HepG2 (cell line): Measurements from ENCODE around the gene GRK5.

ENCODE experiments used
- CEBPB ChIP-seq: IDR thresholded peaks from 2 replicates; pipeline ENCODE4 v1.6.1; 2011; ENCODE audit warnings: low read depth, low read length, improper control_type of control experiment, borderline replicate concordance
- SPEN ChIP-seq: sonication (generic); formaldehyde crosslinking; IDR thresholded peaks from 2 replicates; pipeline ENCODE4 v1.5.1; 2020; ENCODE audit warnings: low read depth, mild to moderate bottlenecking, missing genetic modification reagents
- TFDP1 ChIP-seq: IDR thresholded peaks from 2 replicates; pipeline ENCODE4 v1.6.1; 2016; ENCODE audit warnings: missing compliant biosample characterization, missing genetic modification reagents, borderline replicate concordance
- ZNF615 ChIP-seq: sonication (generic); formaldehyde crosslinking; IDR thresholded peaks from 2 replicates; pipeline ENCODE4 v1.5.0; 2020; ENCODE audit warnings: mild to moderate bottlenecking, missing genetic modification reagents, borderline replicate concordance
- TF ChIP-seq, protein P1 (sequence below): sonication (generic); formaldehyde crosslinking; IDR thresholded peaks from 2 replicates; pipeline ENCODE4 v1.5.0; 2020; ENCODE audit warnings: mild to moderate bottlenecking, missing genetic modification reagents, moderate library complexity
- TF ChIP-seq, protein P2 (sequence below): sonication (generic); formaldehyde crosslinking; conservative IDR thresholded peaks from 2 replicates; pipeline ENCODE4 v1.5.0; 2020; ENCODE audit warnings: missing genetic modification reagents

DNA sequence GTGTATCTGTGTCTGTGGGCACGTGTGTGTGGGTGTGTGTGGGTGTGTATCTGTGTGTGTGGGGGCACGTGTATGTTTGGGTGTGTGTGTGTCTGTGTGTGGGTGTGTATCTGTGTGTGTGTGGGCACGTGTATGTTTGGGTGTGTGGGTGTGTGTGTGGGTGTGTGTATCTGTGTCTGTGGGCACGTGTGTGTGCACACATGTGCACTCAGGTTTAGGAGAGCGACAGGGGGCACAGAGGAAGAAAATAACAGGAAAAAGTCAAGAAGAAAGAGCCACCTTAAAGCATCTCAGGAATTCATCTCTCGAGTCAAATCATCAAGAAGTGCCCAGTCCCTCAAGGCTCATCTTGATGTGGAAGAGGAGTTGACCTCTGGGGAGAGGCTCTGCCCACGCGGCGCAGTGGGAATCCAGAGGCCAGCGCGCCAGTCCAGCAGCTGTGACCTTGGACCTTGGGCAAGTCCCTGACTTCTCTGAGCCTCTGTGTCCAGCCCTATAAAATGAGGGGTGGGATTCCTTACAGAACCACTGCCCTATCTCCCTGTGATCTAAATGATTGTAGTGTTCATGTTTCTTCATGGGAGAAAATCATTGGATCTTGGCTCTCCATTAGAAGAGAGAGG, 187.4 kb downstream of the GRK5 start:
- TF ChIP-seq, protein P1, sequence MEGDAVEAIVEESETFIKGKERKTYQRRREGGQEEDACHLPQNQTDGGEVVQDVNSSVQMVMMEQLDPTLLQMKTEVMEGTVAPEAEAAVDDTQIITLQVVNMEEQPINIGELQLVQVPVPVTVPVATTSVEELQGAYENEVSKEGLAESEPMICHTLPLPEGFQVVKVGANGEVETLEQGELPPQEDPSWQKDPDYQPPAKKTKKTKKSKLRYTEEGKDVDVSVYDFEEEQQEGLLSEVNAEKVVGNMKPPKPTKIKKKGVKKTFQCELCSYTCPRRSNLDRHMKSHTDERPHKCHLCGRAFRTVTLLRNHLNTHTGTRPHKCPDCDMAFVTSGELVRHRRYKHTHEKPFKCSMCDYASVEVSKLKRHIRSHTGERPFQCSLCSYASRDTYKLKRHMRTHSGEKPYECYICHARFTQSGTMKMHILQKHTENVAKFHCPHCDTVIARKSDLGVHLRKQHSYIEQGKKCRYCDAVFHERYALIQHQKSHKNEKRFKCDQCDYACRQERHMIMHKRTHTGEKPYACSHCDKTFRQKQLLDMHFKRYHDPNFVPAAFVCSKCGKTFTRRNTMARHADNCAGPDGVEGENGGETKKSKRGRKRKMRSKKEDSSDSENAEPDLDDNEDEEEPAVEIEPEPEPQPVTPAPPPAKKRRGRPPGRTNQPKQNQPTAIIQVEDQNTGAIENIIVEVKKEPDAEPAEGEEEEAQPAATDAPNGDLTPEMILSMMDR (CRISPR knock-in tag), result no peak
- TF ChIP-seq, protein P2, sequence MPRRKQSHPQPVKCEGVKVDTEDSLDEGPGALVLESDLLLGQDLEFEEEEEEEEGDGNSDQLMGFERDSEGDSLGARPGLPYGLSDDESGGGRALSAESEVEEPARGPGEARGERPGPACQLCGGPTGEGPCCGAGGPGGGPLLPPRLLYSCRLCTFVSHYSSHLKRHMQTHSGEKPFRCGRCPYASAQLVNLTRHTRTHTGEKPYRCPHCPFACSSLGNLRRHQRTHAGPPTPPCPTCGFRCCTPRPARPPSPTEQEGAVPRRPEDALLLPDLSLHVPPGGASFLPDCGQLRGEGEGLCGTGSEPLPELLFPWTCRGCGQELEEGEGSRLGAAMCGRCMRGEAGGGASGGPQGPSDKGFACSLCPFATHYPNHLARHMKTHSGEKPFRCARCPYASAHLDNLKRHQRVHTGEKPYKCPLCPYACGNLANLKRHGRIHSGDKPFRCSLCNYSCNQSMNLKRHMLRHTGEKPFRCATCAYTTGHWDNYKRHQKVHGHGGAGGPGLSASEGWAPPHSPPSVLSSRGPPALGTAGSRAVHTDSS (CRISPR knock-in tag), result no peak
- no peak for TF ChIP-seq TFDP1
- TF ChIP-seq CEBPB, result no peak
- no peak for TF ChIP-seq ZNF615
- TF ChIP-seq SPEN (CRISPR knock-in tag), result no peak
